H9 (cell line): Measurements from ENCODE around the gene CTXN1. TPM values are rescaled to one million over a fixed set of nuclear protein-coding genes. Genes with fewer than 3 reads are reported as not detected.

Experiments
- DNase-seq: peaks from one replicate; pipeline ENCODE4 v3.0.0-alpha.2; 2017
- H2AFZ ChIP-seq: one replicate; pipeline ENCODE4 v1.6.1; 2013; ENCODE audit warnings: mild to moderate bottlenecking, low read length, control low read depth, moderate library complexity
- H2AK5ac ChIP-seq: 2 replicates; pipeline ENCODE4 v1.6.1; 2013; ENCODE audit warnings: low read length, control low read depth, mixed read lengths; ENCODE audit not compliant: insufficient read length
- H2BK120ac ChIP-seq: one replicate; pipeline ENCODE4 v1.6.1; 2013; ENCODE audit warnings: low read depth, mild to moderate bottlenecking, low read length, control low read depth, inconsistent platforms; ENCODE audit not compliant: poor library complexity, severe bottlenecking
- H2BK12ac ChIP-seq: 2 replicates; pipeline ENCODE4 v1.6.1; 2013; ENCODE audit warnings: low read length, control low read depth, mixed read lengths, low read depth; ENCODE audit not compliant: insufficient read length
- H2BK15ac ChIP-seq: 2 replicates; pipeline ENCODE4 v1.6.1; 2013; ENCODE audit warnings: low read depth, low read length, control low read depth
- H2BK20ac ChIP-seq: one replicate; pipeline ENCODE4 v1.6.1; 2013; ENCODE audit warnings: low read depth, mild to moderate bottlenecking, low read length, control low read depth, inconsistent platforms; ENCODE audit not compliant: poor library complexity, severe bottlenecking
- H2BK5ac ChIP-seq: 2 replicates; pipeline ENCODE4 v1.6.1; 2013; ENCODE audit warnings: low read length, control low read depth, mixed read lengths; ENCODE audit not compliant: insufficient read length
- H3K14ac ChIP-seq: 2 replicates; pipeline ENCODE4 v1.6.1; 2013; ENCODE audit warnings: low read length, control low read depth; ENCODE audit not compliant: insufficient read depth
- H3K18ac ChIP-seq: 2 replicates; pipeline ENCODE4 v1.6.1; 2013; ENCODE audit warnings: low read depth, mild to moderate bottlenecking, mixed read lengths, low read length, control low read depth; ENCODE audit not compliant: insufficient read length
- H3K23ac ChIP-seq: 2 replicates; pipeline ENCODE4 v1.6.1; 2013; ENCODE audit warnings: low read length, control low read depth, mixed read lengths, low read depth; ENCODE audit not compliant: insufficient read length
- H3K23me2 ChIP-seq: 2 replicates; pipeline ENCODE4 v1.6.1; 2013; ENCODE audit warnings: low read depth, mild to moderate bottlenecking, mixed read lengths, low read length, control low read depth; ENCODE audit not compliant: insufficient read length, poor library complexity, severe bottlenecking
- H3K27ac ChIP-seq: 2 replicates; pipeline ENCODE4 v1.5.1; 2013; ENCODE audit warnings: low read length, control low read depth, mixed read lengths, low read depth; ENCODE audit not compliant: insufficient read length
- H3K27me3 ChIP-seq: 2 replicates; pipeline ENCODE4 v1.6.1; 2013; ENCODE audit warnings: low read length, control low read depth, inconsistent platforms; ENCODE audit not compliant: insufficient read depth
- H3K4ac ChIP-seq: 2 replicates; pipeline ENCODE4 v1.6.1; 2013; ENCODE audit warnings: low read depth, mild to moderate bottlenecking, control low read depth, inconsistent platforms, low read length, moderate library complexity
- H3K4me1 ChIP-seq: 2 replicates; pipeline ENCODE4 v1.6.1; 2013; ENCODE audit warnings: low read length, control low read depth, inconsistent platforms; ENCODE audit not compliant: insufficient read depth
- H3K4me2 ChIP-seq: 2 replicates; pipeline ENCODE4 v1.6.1; 2013; ENCODE audit warnings: low read length, control low read depth, mixed read lengths; ENCODE audit not compliant: insufficient read length, insufficient read depth
- H3K56ac ChIP-seq: 2 replicates; pipeline ENCODE4 v1.6.1; 2013; ENCODE audit warnings: low read depth, mild to moderate bottlenecking, mixed read lengths, low read length, control low read depth; ENCODE audit not compliant: insufficient read length
- H3K79me1 ChIP-seq: 2 replicates; pipeline ENCODE4 v1.6.1; 2013; ENCODE audit warnings: low read depth, mild to moderate bottlenecking, moderate library complexity, low read length, control low read depth, inconsistent platforms; ENCODE audit not compliant: insufficient read depth, poor library complexity, severe bottlenecking
- H3K79me2 ChIP-seq: 2 replicates; pipeline ENCODE4 v1.6.1; 2013; ENCODE audit warnings: low read length, control low read depth, inconsistent platforms; ENCODE audit not compliant: insufficient read depth
- H3K9ac ChIP-seq: 2 replicates; pipeline ENCODE4 v1.6.1; 2013; ENCODE audit warnings: low read length, control low read depth, mixed read lengths; ENCODE audit not compliant: insufficient read length; ENCODE audit errors: extremely low read depth
- H3K9me3 ChIP-seq: one replicate; pipeline ENCODE4 v1.6.1; 2013; ENCODE audit warnings: low read depth, low read length, inconsistent platforms; ENCODE audit not compliant: control insufficient read depth
- H3T11ph ChIP-seq: one replicate; pipeline ENCODE4 v1.6.1; 2013; ENCODE audit warnings: mild to moderate bottlenecking, low read length, control low read depth, inconsistent platforms
- H4K20me1 ChIP-seq: one replicate; pipeline ENCODE4 v1.6.1; 2013; ENCODE audit not compliant: control insufficient read depth, insufficient read length, insufficient read depth
- H4K5ac ChIP-seq: 2 replicates; pipeline ENCODE4 v1.6.1; 2013; ENCODE audit warnings: low read depth, mild to moderate bottlenecking, mixed read lengths, low read length, control low read depth; ENCODE audit not compliant: insufficient read length
- H4K8ac ChIP-seq: replicated peaks from 2 replicates; pipeline ENCODE4 v1.6.1; 2013; ENCODE audit warnings: low read length, control low read depth, mixed read lengths, low read depth; ENCODE audit not compliant: insufficient read length
- H4K91ac ChIP-seq: 2 replicates; pipeline ENCODE4 v1.6.1; 2013; ENCODE audit warnings: low read depth, mild to moderate bottlenecking, moderate library complexity, mixed read lengths, low read length, control low read depth; ENCODE audit not compliant: insufficient read length
- H3K27ac Mint-ChIP-seq, 3 experiments: 2 replicates in 2 of 3; 3 replicates in 1 of 3; pipeline ENCODE4 v1.8.0; 2020 to 2021; ENCODE audit warnings: mixed read lengths in 3 of 3, mild to moderate bottlenecking in 1 of 3, moderate library complexity in 1 of 3
- H3K27me3 Mint-ChIP-seq: 2 replicates; pipeline ENCODE4 v1.8.0; 2021; ENCODE audit warnings: low read depth, mild to moderate bottlenecking, moderate library complexity, mixed read lengths
- H3K36me3 Mint-ChIP-seq, 3 experiments: 2 replicates in 2 of 3; 3 replicates in 1 of 3; pipeline ENCODE4 v1.8.0; 2020 to 2021; ENCODE audit warnings: low read depth in 3 of 3, mixed read lengths in 3 of 3; ENCODE audit not compliant: insufficient read depth in 1 of 3
- H3K4me1 Mint-ChIP-seq, 2 experiments: 2 replicates each; pipeline ENCODE4 v1.8.0; 2020; ENCODE audit warnings: mixed read lengths in 2 of 2
- H3K4me3 Mint-ChIP-seq, 2 experiments: 2 replicates in 1 of 2; 3 replicates in 1 of 2; pipeline ENCODE4 v1.8.0; 2020 to 2021; ENCODE audit warnings: mild to moderate bottlenecking in 2 of 2, mixed read lengths in 2 of 2, moderate library complexity in 1 of 2
- H3K9me3 Mint-ChIP-seq, 2 experiments: 2 replicates in 1 of 2; 3 replicates in 1 of 2; pipeline ENCODE4 v1.8.0; 2020; ENCODE audit warnings: mild to moderate bottlenecking in 2 of 2, mixed read lengths in 2 of 2, moderate library complexity in 1 of 2
- WGBS: extraction: QIAGEN DNeasy Blood & Tissue Kit; methylation state at CpG from one replicate; pipeline ENCODE4 v1.1.7; 2013; ENCODE audit warnings: missing lambda C conversion rate, low lambda C conversion rate, mixed read lengths; ENCODE audit not compliant: insufficient read length; ENCODE audit errors: extremely low coverage; 5-methylcytosine and 5-hydroxymethylcytosine counted together
- total RNA-seq: library from RNA; stranded (reverse); gene quantifications from 2 replicates; pipeline ENCODE4 v1.2.1, GENCODE V29; 2021
- TF ChIP-seq, protein P1 (sequence below): fragments of 200-600 bp; sonication (generic); conservative IDR thresholded peaks from 3 replicates; pipeline ENCODE4 v1.8.0; 2021; ENCODE audit warnings: antibody characterized with exemption, mild to moderate bottlenecking

The CTXN1 gene
- total RNA-seq, 1 experiment from 2014 or later = 22.7 TPM

- no peak overlapping the region for H3K14ac ChIP-seq
- Mint-ChIP-seq H3K27ac (no peak overlapping the region), H3K4me3 (no peak overlapping the region), H3K36me3 (peaks cover 10 to 21% (median 11%) of the 10 kb centered on the region in 3 experiments), H3K4me1 (peaks cover 12 to 19% of the 10 kb centered on the region in 2 experiments), H3K9me3 (no peaks in the 10 kb centered on the region; a peak in 3 of 5 replicates), H3K27me3 (peaks cover 3% of the 10 kb centered on the region; the same call in 1 of the 2 replicates)
- H2BK12ac ChIP-seq = no peak overlapping the region
- no peak overlapping the region for H2BK15ac ChIP-seq
- H2BK5ac ChIP-seq = no peak overlapping the region
- H3K4me2 ChIP-seq = no peak overlapping the region
- peaks cover 16% of the 10 kb centered on the region for H3K23me2 ChIP-seq
- no peak overlapping the region for H2BK120ac ChIP-seq
- no peaks in the 10 kb centered on the region for H4K20me1 ChIP-seq
- H2AK5ac ChIP-seq = no peak overlapping the region
- H3K4ac ChIP-seq = no peak overlapping the region
- H4K8ac ChIP-seq = no peak overlapping the region
- H3K56ac ChIP-seq = no peak overlapping the region
- H4K91ac ChIP-seq = no peak overlapping the region
- H3K18ac ChIP-seq = no peak overlapping the region
- no peak overlapping the region for H4K5ac ChIP-seq
- H3K23ac ChIP-seq = no peak overlapping the region
- H2AFZ ChIP-seq = no peak overlapping the region
- H3K27me3 ChIP-seq = no peaks in the 10 kb centered on the region
- no peak overlapping the region for H2BK20ac ChIP-seq
- no peak overlapping the region for H3K9ac ChIP-seq
- 0 out of 2 replicates have a peak, but pooled peaks cover 4% of the 10 kb centered on the region for H3K4me1 ChIP-seq
- DNase-seq = no peak
- no peak overlapping the region for H3K27ac ChIP-seq
- no peaks in the 10 kb centered on the region for H3K79me1 ChIP-seq
- no peaks in the 10 kb centered on the region for H3K9me3 ChIP-seq
- no peak overlapping the region for H3T11ph ChIP-seq
- no CpG with 5 or more reads among the region's 21 CpGs for WGBS
- TF ChIP-seq, protein P1, sequence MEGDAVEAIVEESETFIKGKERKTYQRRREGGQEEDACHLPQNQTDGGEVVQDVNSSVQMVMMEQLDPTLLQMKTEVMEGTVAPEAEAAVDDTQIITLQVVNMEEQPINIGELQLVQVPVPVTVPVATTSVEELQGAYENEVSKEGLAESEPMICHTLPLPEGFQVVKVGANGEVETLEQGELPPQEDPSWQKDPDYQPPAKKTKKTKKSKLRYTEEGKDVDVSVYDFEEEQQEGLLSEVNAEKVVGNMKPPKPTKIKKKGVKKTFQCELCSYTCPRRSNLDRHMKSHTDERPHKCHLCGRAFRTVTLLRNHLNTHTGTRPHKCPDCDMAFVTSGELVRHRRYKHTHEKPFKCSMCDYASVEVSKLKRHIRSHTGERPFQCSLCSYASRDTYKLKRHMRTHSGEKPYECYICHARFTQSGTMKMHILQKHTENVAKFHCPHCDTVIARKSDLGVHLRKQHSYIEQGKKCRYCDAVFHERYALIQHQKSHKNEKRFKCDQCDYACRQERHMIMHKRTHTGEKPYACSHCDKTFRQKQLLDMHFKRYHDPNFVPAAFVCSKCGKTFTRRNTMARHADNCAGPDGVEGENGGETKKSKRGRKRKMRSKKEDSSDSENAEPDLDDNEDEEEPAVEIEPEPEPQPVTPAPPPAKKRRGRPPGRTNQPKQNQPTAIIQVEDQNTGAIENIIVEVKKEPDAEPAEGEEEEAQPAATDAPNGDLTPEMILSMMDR = no peak
- H3K79me2 ChIP-seq = peaks cover 6% of the 10 kb centered on the region; the same call in 1 of the 2 replicates
These were observed 25.5 kb downstream of the CTXN1 start for GRCh38 chr19:7900401-7900870.
